Fibroblast of skin of back (primary cell): ENCODE data around the gene RPS6KB1. TPM values are rescaled to one million over a fixed set of nuclear protein-coding genes. Genes with fewer than 3 reads are reported as not detected.
"Not testable (repeated sequence)": the region's sequence is repeated elsewhere in the genome, so short reads cannot be mapped to it uniquely, and the experiment has no call there.

Experiments
- DNase-seq: peaks from one replicate; pipeline ENCODE4 v3.0.0-alpha.2; 2013
- polyA plus RNA-seq, 2 experiments: library from polyadenylated mRNA; unstranded; fragments of 120-200 nt; gene quantifications; one replicate each; pipeline ENCODE4 v1.2.1, GENCODE V29; 2013; ENCODE audit not compliant: insufficient read length in 2 of 2

The RPS6KB1 gene
- polyA plus RNA-seq (2013, experiment 1 of 2; ENCODE audit: insufficient read length): 27.3 TPM
- 20.6 TPM for polyA plus RNA-seq (2013, experiment 2 of 2; ENCODE audit: insufficient read length)

DNA sequence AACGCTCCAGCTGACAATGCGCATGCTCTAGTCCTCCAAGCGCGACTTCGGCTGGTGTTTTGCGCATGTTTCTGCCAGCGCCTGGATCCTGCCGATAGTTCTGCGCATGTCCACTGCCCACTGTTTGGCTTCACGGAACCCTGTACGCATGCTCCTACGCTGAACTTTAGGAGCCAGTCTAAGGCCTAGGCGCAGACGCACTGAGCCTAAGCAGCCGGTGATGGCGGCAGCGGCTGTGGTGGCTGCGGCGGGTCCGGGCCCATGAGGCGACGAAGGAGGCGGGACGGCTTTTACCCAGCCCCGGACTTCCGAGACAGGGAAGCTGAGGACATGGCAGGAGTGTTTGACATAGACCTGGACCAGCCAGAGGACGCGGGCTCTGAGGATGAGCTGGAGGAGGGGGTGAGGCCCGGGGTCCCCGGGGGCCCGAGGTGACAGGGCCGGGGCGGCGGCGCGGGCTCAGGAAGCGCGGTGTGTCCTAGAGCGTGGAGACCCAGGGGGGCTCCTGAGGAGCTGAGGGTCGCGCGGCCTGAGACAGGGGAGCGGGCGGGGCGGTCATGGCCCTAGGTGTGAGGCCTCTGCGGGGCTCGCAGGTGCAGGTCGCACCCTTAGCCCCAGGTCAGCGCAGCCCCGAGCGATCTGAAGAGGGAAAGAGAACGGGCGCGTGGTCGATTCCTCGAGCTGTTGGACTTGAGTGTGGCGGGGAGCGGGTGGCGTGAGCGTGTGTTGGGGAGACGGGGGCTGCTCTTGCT, at the start of gene RPS6KB1, which contains the start of gene TUBD1:
TSS of gene RPS6KB1 (plus strand) at position 198 of the 752 bp plus-strand sequence. CDS start at position 262, 64 bp downstream.
TSS of gene TUBD1 (minus strand) at position 20 of the 752 bp plus-strand sequence. CDS start 1,941 bp downstream, outside the sequence.
- peak; percentile 98 for DNase-seq

- DNase-seq: peak; percentile 71
Measured at GRCh38 chr17:59844884-59845594, 47.9 kb upstream of the RPS6KB1 start.

GRCh38 chr17:59845595-59846393, 47.1 kb upstream of the RPS6KB1 start:
- peak; percentile 77 for DNase-seq

DNA sequence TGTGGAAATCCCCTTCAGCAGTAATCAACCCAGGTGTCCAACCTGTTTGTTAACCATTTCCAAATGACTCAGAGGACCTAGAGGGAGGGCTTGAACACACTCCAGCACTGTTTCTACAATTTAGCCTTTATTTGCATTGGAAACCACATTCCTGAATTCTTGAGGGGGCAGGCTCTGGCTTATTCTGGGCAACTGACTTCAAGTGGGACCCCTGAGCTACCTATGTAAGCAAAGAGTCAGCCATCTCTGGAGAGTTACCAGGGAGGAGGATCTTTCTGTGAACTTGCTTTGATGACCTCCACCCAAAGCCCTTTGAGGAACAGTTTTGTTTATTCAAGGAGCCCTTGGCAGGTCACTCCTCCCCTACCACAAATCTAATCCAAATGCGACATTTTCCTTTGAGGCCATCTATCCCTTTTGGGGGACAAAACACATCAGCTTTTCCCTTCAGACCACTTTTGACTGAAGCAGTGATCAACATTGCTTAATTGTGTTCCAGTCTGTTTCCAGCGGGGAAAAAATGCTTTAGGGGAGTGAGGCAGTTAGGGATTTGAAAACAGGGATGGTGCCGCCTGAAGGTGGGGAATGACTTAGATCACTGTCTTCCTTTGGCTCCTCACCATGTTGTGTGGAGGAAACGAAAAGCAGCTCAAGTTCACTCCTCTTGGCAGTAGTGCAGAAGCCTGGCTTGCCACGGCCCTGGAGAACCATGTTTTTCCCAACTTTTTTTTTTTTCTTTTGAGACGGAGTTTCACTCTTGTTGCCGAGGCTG, 46.3 kb upstream of the RPS6KB1 start:
- DNase-seq: peak; percentile 76

DNA sequence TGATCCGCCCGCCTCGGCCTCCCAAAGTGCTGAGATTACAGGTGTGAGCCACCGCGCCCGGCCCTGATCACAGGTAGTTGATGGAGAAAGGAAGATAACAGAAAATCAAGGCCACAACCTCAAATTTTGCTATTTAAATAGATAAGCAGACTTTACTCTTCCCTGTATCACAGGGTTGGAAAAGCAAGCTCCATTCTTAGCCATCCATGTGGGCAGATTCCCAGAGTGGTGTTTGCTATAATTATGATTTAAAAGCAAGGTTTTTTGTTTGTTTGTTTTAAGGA, 44.6 kb upstream of the RPS6KB1 start:
- DNase-seq: no peak

GRCh38 chr17:59848778-59849177, 44.1 kb upstream of the RPS6KB1 start:
- DNase-seq: no peak

DNA sequence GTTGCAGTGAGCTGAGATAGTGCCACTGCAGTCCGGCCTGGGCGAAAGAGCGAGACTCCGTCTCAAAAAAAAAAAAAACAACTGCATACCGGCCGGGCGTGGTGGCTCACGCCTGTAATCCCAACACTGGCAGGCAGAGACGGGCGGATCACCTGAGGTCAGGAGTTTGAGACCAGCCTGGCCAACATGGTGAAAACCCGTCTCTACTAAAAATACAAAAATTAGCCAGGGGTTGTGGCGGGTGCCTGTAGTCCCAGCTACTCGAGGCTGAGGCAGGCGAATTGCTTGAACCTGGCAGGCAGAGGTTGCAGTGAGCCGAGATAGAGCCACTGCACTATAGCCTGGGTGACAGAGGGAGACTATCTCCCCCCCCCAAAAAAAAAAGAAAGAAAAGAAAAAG, 42.6 kb upstream of the RPS6KB1 start:
- DNase-seq: not testable (repeated sequence)

DNA sequence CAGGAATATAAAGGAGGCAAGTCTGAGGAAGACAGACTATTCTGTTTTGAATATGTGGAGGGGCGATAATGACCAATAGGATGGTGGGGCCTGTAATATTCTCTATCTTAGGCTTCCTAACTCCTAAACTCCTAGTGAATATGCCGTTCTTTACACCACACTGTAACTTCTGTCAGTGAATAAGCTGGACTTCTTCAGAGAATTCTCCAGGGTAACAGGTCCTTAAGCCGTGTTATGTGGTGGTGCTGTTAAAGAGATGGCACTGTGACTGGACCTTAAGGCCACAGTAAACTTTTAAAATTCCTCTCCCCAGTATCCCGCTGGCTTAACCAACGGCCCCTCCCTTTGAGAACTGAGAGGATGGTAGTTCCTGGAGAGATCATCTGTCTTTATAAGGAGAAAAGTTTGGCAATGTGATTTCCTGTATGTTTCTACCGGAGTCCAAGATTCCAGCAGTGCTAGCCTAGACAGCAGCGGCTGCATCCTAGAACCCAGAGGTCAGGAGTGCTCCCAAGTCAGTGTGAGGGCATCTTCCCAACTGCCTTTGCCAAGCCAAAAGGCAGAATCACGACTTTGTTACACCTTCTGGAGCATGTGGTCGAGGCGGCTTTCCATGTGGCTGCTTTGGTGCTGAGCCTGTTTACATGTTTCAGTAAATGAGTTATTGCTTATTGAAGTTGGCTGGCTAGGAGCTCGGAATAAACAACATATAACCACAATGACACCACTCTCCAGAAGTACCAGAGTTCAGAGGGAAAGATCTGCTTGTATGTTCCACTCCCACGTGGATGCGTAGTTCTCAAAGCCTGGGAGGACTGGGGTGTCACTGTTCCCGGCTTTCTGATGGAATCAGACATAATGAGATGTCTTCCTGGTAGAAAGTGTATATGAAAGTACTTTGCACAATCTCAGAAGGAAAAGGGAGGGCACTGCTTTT, 41.2 kb upstream of the RPS6KB1 start:
- DNase-seq: peak; percentile 97

DNA sequence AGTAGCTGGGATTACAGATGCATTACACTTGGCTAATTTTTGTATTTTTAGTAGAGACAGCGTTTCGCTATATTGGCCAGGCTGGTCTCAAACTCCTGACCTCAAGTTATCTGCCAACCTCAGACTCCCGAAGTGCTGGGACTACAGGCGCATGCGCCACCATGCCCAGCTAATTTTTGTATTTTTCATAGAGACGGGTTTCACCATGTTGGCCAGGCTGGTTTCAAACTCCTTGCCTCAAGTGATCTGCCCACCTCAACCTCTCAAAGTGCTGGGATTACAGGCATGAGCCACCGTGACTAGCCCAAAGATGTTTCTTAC, 40.1 kb upstream of the RPS6KB1 start:
- not testable (repeated sequence) for DNase-seq

DNA sequence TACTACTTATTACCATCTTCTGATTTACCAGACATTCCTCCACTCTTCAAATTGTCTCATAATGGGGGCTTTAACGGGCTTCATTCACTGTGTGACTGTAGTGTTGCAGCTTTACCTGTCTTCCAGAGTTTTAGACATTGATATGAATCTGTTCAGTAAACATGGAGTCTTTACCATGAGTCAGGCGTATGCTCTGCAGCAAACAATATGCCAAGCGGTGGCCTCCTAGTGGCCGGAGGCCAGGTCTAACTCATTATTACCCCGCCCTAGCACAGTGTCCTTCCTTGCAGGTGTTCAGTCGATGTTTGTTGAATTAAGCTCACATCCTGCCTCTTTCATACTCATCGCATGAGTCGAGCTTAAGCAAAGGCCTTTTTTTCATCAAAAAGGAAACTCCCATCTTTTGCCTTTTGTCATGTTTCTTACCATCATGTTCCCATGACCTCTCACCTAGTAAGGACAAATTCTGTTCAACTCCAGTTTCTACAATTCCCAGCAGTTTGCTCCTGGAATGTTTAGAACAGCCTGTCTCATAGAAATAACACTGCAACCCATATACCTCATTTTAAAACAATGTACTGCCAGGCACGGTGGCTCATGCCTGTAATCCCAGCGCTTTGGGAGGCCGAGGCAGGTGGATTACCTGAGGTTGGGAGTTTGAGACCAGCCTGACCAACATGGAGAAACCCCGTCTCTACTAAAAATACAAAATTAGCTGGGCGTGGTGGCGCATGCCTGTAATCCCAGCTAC, 39.6 kb upstream of the RPS6KB1 start:
- peak; percentile 99 for DNase-seq

DNA sequence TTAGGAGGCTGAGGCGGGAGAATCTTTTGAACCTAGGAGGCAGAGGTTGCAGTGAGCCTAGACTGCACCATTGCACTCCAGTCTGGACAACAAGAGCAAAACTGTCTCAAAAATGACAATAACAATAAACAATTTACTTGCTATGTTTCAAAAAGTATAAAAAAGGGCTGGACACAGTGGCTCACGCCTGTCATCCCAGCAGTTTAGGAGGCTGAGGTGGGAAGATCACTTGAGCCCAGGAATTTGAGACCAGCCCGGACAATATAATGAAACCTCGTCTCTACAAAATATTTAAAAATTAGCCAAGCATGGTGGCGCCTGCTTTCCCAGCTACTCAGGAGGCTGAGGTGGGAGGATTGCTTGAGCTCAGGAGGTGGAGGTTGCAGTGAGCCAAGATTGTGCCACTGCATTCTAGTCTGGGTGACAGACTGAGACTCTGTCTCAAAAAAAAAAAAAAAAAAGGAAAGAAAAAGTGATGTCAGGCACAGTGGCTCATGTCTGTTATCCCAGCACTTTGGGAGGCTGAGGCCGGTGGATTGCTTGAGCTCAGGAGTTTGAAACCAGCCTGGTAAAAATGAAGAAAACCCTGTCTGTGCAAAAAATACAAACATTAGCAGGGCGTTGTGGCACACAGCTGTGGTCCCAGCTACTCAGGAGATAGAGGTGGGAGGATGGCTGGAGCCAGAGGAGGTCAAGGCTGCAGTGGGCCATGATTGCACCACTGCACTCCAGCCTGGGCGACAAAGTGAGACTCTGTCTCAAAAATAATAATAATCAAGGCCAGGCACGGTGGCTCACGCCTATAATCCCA, 38.8 kb upstream of the RPS6KB1 start:
- DNase-seq: not testable (repeated sequence)

DNA sequence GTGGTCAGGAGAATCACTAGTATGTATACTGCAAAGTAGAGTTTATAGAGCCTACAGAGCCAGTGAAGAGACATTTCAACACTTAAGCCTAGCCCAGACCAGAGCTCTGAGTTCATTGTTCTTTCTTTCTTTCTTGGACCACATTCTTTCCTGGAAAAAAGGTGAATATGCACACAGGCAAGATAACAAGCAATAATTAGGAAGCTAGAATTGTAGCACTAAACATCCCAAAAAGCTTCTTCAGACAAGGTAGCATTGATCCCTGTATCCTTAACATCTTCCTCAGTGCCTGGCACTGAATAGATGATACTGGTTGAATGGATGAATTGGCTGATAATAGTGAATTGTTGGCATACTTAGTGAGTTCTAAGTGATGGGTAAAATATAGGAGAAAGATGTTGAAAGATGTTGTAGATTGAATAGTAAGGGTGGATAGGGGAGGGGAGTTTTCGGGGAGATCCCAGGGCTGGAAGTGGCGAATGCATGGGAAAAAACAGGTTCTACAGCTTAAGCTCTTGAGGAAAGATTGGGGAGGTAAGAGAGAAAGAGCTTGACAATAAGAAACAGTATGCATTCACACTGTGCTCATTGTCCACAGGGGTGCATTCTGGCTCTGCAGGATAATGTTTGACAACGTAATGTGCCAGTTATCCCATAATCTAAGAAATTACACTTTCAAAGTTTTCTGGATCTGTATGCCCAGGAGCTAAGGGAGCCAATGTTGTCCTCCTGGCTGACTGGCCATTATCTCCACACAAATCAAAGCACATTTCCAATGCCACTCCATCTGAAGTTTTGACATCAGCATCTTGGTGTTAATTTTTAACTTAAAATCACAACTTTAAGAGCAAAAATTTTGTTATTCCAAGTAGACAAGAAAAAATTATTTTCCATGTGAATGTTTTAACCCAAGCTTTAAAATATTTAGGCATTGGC, 35.8 kb upstream of the RPS6KB1 start:
- no peak for DNase-seq

- DNase-seq: peak; percentile 62
Measured at GRCh38 chr17:59858167-59858816, 34.6 kb upstream of the RPS6KB1 start.

GRCh38 chr17:59858932-59859331, 34.0 kb upstream of the RPS6KB1 start:
- DNase-seq: peak; percentile 32

DNA sequence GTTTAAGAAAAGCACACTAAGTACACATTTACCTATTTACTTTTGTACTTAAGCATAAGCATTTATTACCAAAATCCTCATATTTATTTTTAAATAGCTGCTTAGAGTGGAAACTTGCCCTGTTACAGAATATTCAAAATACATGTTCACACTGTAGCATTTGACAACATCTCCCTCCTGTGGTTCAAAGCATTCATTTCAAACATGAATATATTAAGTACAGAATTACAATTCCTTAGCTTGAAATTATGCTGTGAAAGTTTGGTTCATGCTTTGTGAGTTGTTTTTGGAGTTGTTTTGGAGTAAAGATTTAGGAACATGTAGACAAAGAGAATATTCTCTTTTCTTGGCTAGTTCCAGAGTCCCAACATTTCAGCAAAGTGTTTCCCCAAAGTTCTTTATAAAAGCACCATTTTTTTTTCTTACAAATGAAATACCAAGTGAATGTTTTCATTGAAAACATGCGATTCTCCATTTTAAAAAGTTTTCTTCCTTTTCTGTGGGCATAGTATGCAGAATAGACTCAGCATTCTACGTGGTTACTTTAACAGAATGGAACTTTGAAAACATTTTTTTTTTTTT, 33.4 kb upstream of the RPS6KB1 start:
- DNase-seq: peak; percentile 75

DNA sequence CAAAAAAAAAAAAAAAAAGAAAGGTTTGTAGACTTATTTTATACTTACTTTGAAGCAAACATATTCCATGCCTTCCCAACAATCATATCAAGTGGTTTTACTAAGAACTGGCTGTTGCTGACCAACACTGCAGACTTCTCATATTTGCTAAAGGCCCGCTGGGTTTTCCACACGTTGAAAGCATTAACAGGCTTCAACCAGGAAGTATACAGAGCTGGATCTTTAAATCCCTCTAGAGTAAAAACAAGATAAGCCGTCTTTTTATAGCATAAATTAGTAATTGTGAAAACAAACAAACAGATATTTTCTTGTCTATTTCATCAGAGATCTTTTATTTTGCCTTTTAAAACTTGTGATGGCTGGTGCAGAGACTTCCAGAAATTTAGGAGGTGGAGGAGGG, 29.3 kb upstream of the RPS6KB1 start:
- no peak for DNase-seq

- DNase-seq: no peak
Measured at GRCh38 chr17:59869941-59870218, 23.0 kb upstream of the RPS6KB1 start.

DNA sequence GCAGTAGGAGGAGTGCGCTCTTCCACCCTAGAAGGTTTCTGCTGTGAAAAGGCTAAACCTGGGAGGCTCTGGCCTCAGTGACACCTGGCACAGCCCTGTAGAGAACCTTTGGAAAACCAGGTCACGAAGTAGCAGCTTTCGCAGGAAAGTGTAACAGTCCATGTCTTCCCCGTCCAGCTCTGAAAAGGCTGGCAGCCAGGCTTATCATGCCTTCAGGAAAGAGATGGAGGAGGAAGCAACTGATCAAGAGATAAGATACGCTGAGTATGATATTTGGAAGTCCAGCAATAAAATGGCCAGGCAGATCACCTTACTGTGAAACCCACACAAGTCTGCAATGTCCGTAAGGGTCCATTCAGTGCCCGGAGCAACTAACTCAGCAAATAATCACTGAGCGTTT, 22.4 kb upstream of the RPS6KB1 start:
- DNase-seq: no peak
